NCI-H446 treated with DMSO at 0.1 percent for 48 hours (cell line): ENCODE results near the gene ENTREP1.
"Not testable (repeated sequence)": the region's sequence is repeated elsewhere in the genome, so short reads cannot be mapped to it uniquely, and the experiment has no call there.

ENCODE experiments used
- DNase-seq: peaks from one replicate; lab custom pipeline; 2025; lab: John Stamatoyannopoulos, UW

ENTREP1 gene

GRCh38 chr9:69411246-69411645 is 86.2 kb downstream of the ENTREP1 start:
- DNase-seq: no peak

DNA sequence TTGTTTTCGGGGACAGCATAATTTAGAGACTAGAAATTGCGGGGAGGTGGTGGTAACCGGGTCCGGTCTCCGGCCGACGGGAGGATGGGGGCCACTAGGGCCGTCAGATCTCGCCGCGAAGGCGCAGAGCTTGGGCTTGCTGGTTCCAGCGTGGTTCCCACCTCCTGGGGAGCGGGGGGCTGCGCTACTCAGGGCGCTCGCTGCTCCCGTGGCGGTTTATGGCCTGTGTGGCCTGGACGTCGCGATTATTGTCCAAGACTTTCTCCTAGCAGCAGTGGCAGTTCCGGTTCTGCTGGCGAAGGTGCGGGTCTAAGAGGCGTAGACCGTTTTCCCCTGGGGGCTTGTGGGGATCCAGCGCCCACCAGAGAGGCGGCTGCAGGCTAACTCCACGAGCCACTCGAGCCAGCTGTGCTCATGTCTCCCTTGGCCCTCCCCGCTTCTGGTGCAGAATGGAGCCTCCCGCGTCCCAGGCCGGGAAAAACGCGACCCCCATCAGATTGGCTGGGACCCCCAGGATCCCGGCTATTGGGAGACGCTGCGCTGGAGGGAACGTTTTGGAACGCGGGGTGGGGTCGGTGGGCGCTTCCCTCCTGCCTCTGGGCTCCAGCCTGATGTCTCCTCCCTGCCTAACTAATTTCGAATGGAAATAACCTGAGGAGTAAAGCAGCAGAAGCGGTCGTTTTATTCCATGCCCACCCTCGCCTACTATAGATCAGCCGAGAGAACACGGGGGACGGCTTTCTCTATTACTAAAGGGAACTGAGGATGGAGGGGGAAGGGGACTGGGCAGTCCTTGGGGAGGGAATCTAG is 87.1 kb downstream of the ENTREP1 start:
- no peak for DNase-seq

- DNase-seq: no peak
These were observed 87.7 kb downstream of the ENTREP1 start for GRCh38 chr9:69412741-69413150.

- DNase-seq: no peak
These were observed 95.7 kb downstream of the ENTREP1 start for GRCh38 chr9:69420611-69421270.

GRCh38 chr9:69421908-69422801 is 97.1 kb downstream of the ENTREP1 start:
- DNase-seq: peak; percentile 34

- no peak for DNase-seq
These were observed 100.3 kb downstream of the ENTREP1 start for GRCh38 chr9:69425136-69425801.

- no peak for DNase-seq
These were observed 102.3 kb downstream of the ENTREP1 start for GRCh38 chr9:69427286-69427685.

DNA sequence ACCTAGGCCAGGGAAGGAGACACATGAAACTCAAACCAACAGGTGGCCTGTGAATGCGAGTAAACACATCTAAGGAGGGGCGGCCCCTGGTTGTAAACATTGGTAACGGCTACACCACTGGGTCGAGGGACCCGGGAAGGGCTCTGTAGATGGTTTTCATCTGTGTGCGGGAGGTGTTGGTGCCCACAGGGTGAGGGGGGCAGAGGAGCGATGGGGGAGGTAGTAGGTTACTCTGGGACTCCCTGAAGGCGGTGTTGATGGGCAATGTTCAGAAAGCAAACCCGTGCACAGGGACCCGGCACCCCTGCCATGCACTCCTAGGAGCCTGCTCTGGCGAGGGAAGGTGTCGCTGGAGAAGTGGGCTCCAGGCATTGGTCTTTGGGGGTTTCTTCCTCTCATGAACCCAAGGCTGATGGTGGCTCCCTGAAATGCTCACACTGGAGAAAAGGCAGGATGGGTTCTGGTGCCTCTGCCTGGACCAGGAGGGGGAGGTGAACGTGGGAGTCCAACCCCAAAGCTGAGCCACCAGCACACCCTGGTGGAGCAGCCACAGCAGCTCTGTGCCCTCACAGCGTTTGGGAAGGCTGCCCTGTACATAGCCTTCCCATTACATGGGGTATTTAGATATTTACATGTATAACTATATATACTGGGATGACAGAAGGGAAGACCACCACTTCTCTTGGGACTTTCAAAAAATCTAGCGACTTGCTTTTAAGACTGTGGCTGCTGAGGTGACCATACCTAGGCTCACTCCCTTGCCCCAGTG is 103.2 kb downstream of the ENTREP1 start:
- no peak for DNase-seq

DNA sequence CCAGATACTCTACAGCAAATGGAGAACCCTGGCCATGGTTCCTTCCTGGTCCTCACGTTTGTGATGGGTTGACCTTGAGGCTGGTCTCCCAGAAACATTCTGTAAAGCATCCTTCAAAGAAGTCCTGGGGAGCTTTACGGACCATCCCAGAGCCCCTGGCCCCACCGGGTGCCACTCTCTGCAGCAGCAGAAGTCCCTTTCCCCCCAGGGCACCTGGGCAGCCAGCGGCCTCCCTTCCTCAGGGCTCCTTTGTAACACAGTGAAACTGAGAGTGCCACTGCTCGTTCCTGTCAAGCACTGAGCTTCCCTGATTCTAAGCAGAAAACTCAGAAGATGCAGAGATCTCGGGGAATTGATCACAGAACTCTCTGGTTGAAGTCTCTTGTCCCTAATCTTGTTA is 104.3 kb downstream of the ENTREP1 start:
- no peak for DNase-seq

DNA sequence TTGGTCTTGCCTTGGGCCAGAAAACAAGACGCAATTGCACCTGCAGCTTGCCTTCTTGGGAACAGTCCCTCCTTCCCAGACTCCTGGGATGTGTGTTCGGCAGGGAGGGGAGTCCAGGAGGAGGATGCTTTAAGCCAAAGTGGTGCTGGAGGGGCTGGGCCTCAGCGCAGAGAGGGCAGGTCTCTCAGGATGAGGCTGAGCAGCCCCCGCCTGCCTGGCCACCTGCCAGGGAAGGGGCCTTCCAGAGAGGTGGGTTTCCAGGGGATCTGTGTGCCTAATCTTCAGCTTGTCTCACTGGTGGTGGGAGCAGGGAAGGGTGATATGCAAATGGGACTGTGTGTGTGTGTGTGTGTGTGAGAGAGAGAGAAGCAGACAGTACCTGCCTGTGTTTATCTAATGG is 105.2 kb downstream of the ENTREP1 start:
- no peak for DNase-seq

- no peak for DNase-seq
These were observed 106.2 kb downstream of the ENTREP1 start for GRCh38 chr9:69431203-69431602.

- DNase-seq: no peak
These were observed 106.8 kb downstream of the ENTREP1 start for GRCh38 chr9:69431777-69432176.

GRCh38 chr9:69432623-69433022 is 107.6 kb downstream of the ENTREP1 start:
- no peak for DNase-seq

GRCh38 chr9:69433392-69433791 is 108.4 kb downstream of the ENTREP1 start:
- no peak for DNase-seq

GRCh38 chr9:69433968-69434367 is 109.0 kb downstream of the ENTREP1 start:
- DNase-seq: no peak

- not testable (repeated sequence) for DNase-seq
These were observed 114.6 kb downstream of the ENTREP1 start for GRCh38 chr9:69439654-69440053.

DNA sequence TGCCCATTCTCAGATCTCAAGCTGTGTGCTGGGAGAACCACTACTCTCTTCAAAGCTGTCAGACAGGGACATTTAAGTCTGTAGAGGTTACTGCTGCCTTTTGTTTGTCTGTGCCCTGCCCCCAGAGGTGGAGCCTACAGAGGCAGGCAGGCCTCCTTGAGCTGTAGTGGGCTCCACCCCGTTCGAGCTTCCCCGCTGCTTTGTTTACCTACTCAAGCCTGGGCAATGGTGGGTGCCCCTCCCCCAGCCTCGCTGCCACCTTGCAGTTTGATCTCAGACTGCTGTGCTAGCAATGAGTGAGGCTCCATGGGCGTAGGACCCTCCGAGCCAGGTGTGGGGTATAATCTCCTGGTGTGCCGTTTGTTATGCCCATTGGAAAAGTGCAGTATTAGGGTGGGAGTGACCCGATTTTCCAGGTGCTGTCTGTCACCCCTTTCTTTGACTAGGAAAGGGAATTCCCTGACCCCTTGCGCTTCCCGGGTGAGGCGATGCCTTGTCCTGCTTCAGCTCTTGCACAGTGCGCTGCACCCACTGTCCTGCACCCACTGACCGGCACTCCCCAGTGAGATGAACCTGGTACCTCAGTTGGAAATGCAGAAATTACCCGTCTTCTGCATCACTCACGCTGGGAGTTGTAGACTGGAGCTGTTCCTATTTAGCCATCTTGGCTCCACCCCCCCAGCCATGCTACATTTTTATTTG is 115.4 kb downstream of the ENTREP1 start:
- DNase-seq: not testable (repeated sequence)
